GM21515 (cell line): ENCODE data around the gene MRPL3.

Experiments
- ATAC-seq: cut with Tn5 transposase; IDR thresholded peaks from one replicate; pipeline ENCODE4 v1.9.1; 2021; ENCODE audit not compliant: unreplicated experiment

MRPL3 gene

GRCh38 chr3:131421301-131421700, 81.5 kb downstream of the MRPL3 start:
- ATAC-seq = no peak

DNA sequence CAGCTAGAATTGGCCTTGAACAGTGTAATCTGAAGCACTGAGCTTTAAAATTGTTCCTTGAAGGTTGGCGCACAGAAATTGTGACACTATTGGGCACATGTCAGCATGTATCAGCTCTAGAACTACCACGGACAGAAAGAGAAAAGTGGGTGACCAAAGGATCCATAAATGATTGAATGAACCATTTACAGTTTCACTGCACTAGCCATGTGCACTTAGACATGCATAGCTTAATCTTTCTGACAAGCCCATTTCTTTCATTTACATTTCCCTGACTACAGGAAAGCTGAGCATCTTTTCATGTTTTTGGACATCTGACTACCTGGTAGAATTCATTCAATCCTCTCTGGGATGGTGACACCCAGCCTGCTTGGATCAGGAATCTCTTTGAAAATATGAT, 85.0 kb downstream of the MRPL3 start:
- ATAC-seq = no peak
